ENCODE results near the gene PPP1R1B.

The PPP1R1B gene

GRCh38 chr17:39660011-39660360, 33.2 kb downstream of the PPP1R1B start:
- DNase-seq = no peak
- H3K4me3 ChIP-seq (ENCODE audit: low read depth, low read length) = no peak overlapping the region
- H3K27me3 ChIP-seq (ENCODE audit: insufficient read depth, low read depth, severe bottlenecking) = no peaks in the 10 kb centered on the region
- TF ChIP-seq CTCF (IDR thresholded peaks at IDR 0.05; ENCODE audit: low read depth, low read length) = no peak
- peaks cover 62% of the 10 kb centered on the region for H3K36me3 ChIP-seq
- H3K9me3 ChIP-seq (ENCODE audit: severe bottlenecking) = no peaks in the 10 kb centered on the region
- peak overlapping the region; percentile 81 for H3K27ac ChIP-seq

GRCh38 chr17:39660397-39661385, 33.9 kb downstream of the PPP1R1B start:
- peak; percentile 99 for DNase-seq
- TF ChIP-seq CTCF (IDR thresholded peaks at IDR 0.05; ENCODE audit: low read depth, low read length) = no peak

GRCh38 chr17:39661744-39662541, 35.2 kb downstream of the PPP1R1B start:
- no peaks in the 10 kb centered on the region for H3K9me3 ChIP-seq (ENCODE audit: severe bottlenecking)
- H3K4me3 ChIP-seq (ENCODE audit: low read depth, low read length) = no peak overlapping the region
- H3K27ac ChIP-seq = peak overlapping the region; percentile 81
- DNase-seq = no peak
- no peak for TF ChIP-seq CTCF (IDR thresholded peaks at IDR 0.05; ENCODE audit: low read depth, low read length)
- H3K27me3 ChIP-seq (ENCODE audit: insufficient read depth, low read depth, severe bottlenecking) = no peaks in the 10 kb centered on the region
- peaks cover 46% of the 10 kb centered on the region for H3K36me3 ChIP-seq

More at GRCh38 chr17:39660397-39661385, 33.9 kb downstream of the PPP1R1B start:
- Histone ChIP-seq H3K27ac (peak overlapping the region; percentile 81), H3K9me3 (ENCODE audit: severe bottlenecking) (no peaks in the 10 kb centered on the region), H3K4me3 (ENCODE audit: low read depth, low read length) (no peak overlapping the region), H3K27me3 (ENCODE audit: insufficient read depth, low read depth, severe bottlenecking) (no peaks in the 10 kb centered on the region), H3K36me3 (peaks cover 55% of the 10 kb centered on the region)

- H3K27ac ChIP-seq = peak overlapping the region; percentile 81
- no peak for TF ChIP-seq CTCF (IDR thresholded peaks at IDR 0.05; ENCODE audit: low read depth, low read length)
- no peaks in the 10 kb centered on the region for H3K9me3 ChIP-seq (ENCODE audit: severe bottlenecking)
- H3K4me3 ChIP-seq (ENCODE audit: low read depth, low read length) = no peak overlapping the region
- H3K36me3 ChIP-seq = peaks cover 43% of the 10 kb centered on the region
- no peak for DNase-seq
- H3K27me3 ChIP-seq (ENCODE audit: insufficient read depth, low read depth, severe bottlenecking) = no peaks in the 10 kb centered on the region
Measured at GRCh38 chr17:39662551-39663339, 36.0 kb downstream of the PPP1R1B start.

- H3K9me3 ChIP-seq (ENCODE audit: severe bottlenecking) = no peaks in the 10 kb centered on the region
- no peak for DNase-seq
- no peak overlapping the region for H3K4me3 ChIP-seq (ENCODE audit: low read depth, low read length)
- H3K27ac ChIP-seq = peak overlapping the region; percentile 81
- TF ChIP-seq CTCF (IDR thresholded peaks at IDR 0.05; ENCODE audit: low read depth, low read length) = no peak
- H3K36me3 ChIP-seq = peaks cover 41% of the 10 kb centered on the region
- H3K27me3 ChIP-seq (ENCODE audit: insufficient read depth, low read depth, severe bottlenecking) = no peaks in the 10 kb centered on the region
Measured at GRCh38 chr17:39663340-39663687, 36.6 kb downstream of the PPP1R1B start.
